Esophagus muscularis mucosa (tissue), 4 donors: ENCODE measurements around the gene RPS6KA5. TPM values are rescaled to one million over a fixed set of nuclear protein-coding genes. Genes with fewer than 3 reads are reported as not detected.

Experiments used
- DNase-seq: peaks from one replicate; pipeline ENCODE4 v3.0.0-alpha.2; 2017; ENCODE audit errors: extremely low spot score
- H3K27ac ChIP-seq, 4 donors: fragments of 200-600 bp; sonication (generic); replicated peaks in 1 of 4; 1 replicate in 3 of 4; 2 replicates in 1 of 4; pipeline ENCODE4 v1.5.1; 2016 to 2019; ENCODE audit warnings: mild to moderate bottlenecking in 1 of 4
- H3K27me3 ChIP-seq, 4 donors: fragments of 200-600 bp; sonication (generic); one replicate each; pipeline versions ENCODE4 v1.5.1 to v1.6.0; 2016 to 2019
- H3K36me3 ChIP-seq, 4 donors: fragments of 200-600 bp; sonication (generic); one replicate each; pipeline ENCODE4 v1.5.1; 2016 to 2019
- H3K4me1 ChIP-seq, 4 donors: fragments of 200-600 bp; sonication (generic); one replicate each; pipeline ENCODE4 v1.5.1; 2016 to 2019
- H3K4me3 ChIP-seq, 4 donors: fragments of 200-600 bp; sonication (generic); 1 replicate in 2 of 4; 2 replicates in 2 of 4; pipeline ENCODE4 v1.5.1; 2016 to 2019; ENCODE audit warnings: mild to moderate bottlenecking in 4 of 4, moderate library complexity in 1 of 4
- H3K9me3 ChIP-seq, 4 donors: fragments of 200-600 bp; sonication (generic); 1 replicate in 3 of 4; 2 replicates in 1 of 4; pipeline ENCODE4 v1.5.1; 2016 to 2019
- EP300 ChIP-seq: sonication (generic); formaldehyde crosslinking; IDR thresholded peaks from one replicate; pipeline ENCODE4 v1.6.1; 2017; ENCODE audit warnings: antibody characterized with exemption
- POLR2A ChIP-seq: fragments of 450-650 bp; IDR thresholded peaks from one replicate; pipeline ENCODE4 v1.6.1; 2017; ENCODE audit warnings: antibody characterized with exemption, moderate library complexity, mild to moderate bottlenecking, low read depth
- POLR2AphosphoS5 ChIP-seq, 2 donors: sonication (generic); formaldehyde crosslinking; IDR thresholded peaks; one replicate each; pipeline ENCODE4 v1.6.1; 2017; ENCODE audit warnings: antibody characterized with exemption in 2 of 2
- WGBS: methylation state at CpG from one replicate; pipeline ENCODE4 v1.1.5; 2018; 5-methylcytosine and 5-hydroxymethylcytosine counted together
- intact Hi-C: fragments of 100-400 bp; cut with DNase I; formaldehyde crosslinking; loops from one replicate; pipeline ENCODE4 v1.15.1; 2023
- total RNA-seq, 4 donors: library from RNA; depleted of rRNA; stranded (reverse); fragments of >200 nt; gene quantifications; one replicate each; pipeline versions ENCODE4 v1.1.0 to v1.2.1, GENCODE V29; 2016
- TF ChIP-seq, protein P1 (sequence below), 3 experiments: fragments of 200-600 bp in 2 of 3; fragments of 450-650 bp in 1 of 3; sonication (generic) in 2 of 3; IDR thresholded peaks; one replicate each; pipeline ENCODE4 v1.5.1; 2017 to 2019; ENCODE audit warnings: antibody characterized with exemption in 3 of 3, mild to moderate bottlenecking in 2 of 3, moderate library complexity in 1 of 3

RPS6KA5 gene
- total RNA-seq, 4 donors from 2014 or later, result 30.8 to 40.6 (median 35.0) TPM

GRCh38 chr14:91055016-91055415, 5.4 kb downstream of the RPS6KA5 start:
- intact Hi-C loops, result loop anchor here (5.0 kb wide), 2 partner anchors 43 to 153 kb away; no protein-coding TSS in a partner anchor
- peaks cover 0 to 44% (median 32%) of the 10 kb centered on the region in 4 donors for H3K4me1 ChIP-seq
- H3K9me3 ChIP-seq, result no peaks in the 10 kb centered on the region

GRCh38 chr14:91048676-91049075, 11.8 kb downstream of the RPS6KA5 start:
- Histone ChIP-seq H3K27ac (no peak overlapping the region), H3K4me1 (peaks cover 0 to 50% (median 44%) of the 10 kb centered on the region in 4 donors), H3K27me3 (no peaks in the 10 kb centered on the region), H3K4me3 (no peak overlapping the region), H3K36me3 (no peaks in the 10 kb centered on the region), H3K9me3 (no peaks in the 10 kb centered on the region)
- 100% methylated on average over 1 of the region's 1 CpG for WGBS
- TF ChIP-seq, protein P1, sequence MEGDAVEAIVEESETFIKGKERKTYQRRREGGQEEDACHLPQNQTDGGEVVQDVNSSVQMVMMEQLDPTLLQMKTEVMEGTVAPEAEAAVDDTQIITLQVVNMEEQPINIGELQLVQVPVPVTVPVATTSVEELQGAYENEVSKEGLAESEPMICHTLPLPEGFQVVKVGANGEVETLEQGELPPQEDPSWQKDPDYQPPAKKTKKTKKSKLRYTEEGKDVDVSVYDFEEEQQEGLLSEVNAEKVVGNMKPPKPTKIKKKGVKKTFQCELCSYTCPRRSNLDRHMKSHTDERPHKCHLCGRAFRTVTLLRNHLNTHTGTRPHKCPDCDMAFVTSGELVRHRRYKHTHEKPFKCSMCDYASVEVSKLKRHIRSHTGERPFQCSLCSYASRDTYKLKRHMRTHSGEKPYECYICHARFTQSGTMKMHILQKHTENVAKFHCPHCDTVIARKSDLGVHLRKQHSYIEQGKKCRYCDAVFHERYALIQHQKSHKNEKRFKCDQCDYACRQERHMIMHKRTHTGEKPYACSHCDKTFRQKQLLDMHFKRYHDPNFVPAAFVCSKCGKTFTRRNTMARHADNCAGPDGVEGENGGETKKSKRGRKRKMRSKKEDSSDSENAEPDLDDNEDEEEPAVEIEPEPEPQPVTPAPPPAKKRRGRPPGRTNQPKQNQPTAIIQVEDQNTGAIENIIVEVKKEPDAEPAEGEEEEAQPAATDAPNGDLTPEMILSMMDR (IDR thresholded peaks at IDR 0.05), result no peak
- TF ChIP-seq EP300 (no peak), POLR2AphosphoS5 (IDR thresholded peaks at IDR 0.05) (no peak), POLR2A (no peak)
- DNase-seq, result no peak
- intact Hi-C loops, result no loop called here

More at GRCh38 chr14:91055016-91055415, 5.4 kb downstream of the RPS6KA5 start:
- Histone ChIP-seq H3K27ac (peak overlapping the region in 2 of 4 donors; percentile 64), H3K36me3 (no peaks in the 10 kb centered on the region), H3K4me3 (no peak overlapping the region), H3K27me3 (no peaks in the 10 kb centered on the region)
- TF ChIP-seq, protein P1 (IDR thresholded peaks at IDR 0.05), result no peak
- no peak for TF ChIP-seq EP300
- TF ChIP-seq POLR2AphosphoS5 (IDR thresholded peaks at IDR 0.05), result no peak
- no peak for TF ChIP-seq POLR2A
- no peak for DNase-seq

DNA sequence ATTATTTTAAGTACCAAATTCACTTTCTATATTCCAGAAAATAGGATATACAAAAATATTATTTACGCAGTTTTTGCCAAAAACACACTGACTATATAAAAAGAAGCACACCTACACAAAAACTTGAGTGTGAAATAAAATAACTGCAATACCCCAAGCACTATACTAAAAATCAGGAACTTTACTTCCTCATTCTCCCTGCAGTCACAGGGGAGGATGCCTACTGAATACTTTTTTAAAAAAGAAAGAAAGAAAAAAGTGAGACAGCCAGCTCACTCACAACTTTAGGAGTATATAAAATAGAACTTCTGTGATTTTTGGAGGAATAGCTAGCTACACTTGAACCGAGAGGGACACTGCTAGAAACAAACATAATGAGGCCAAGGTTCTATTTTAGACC, 12.2 kb downstream of the RPS6KA5 start:
- Histone ChIP-seq H3K36me3 (no peaks in the 10 kb centered on the region), H3K27ac (no peak overlapping the region), H3K4me3 (no peak overlapping the region), H3K4me1 (peaks cover 0 to 54% (median 45%) of the 10 kb centered on the region in 4 donors), H3K27me3 (no peaks in the 10 kb centered on the region), H3K9me3 (no peaks in the 10 kb centered on the region)
- intact Hi-C loops, result no loop called here
- TF ChIP-seq EP300, result no peak
- no peak for TF ChIP-seq POLR2A
- DNase-seq, result no peak
- WGBS, result 74% methylated on average over 2 of the region's 2 CpGs

DNA sequence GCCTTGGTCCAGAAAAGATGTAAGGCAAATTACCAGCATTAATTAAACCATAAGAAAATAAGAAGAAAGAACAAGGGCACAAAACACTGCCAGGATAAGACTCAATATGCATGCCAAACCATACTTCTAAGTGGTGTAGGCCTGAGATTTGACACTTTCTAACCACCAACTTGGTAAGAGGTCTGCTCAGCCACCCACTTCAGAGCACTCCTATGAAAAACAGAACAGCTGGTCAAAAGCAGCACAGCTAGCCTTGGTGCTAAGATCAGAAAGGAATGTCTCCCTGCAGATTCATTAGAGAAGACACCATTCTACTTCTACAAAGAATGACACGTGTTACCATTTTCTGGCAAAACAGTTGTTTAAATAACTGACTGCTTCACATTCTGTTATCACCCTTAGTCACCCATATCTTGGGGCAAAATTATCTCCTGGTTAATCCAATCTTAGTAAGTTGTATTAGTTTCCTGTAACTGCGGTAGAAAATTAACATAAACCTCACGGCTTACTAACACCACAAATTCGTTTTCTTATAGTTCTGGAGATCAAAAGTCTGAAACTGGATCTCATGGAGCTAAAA, 13.2 kb downstream of the RPS6KA5 start:
- H3K4me1 ChIP-seq, result peaks cover 1 to 63% (median 52%) of the 10 kb centered on the region in 4 donors

GRCh38 chr14:91046488-91047072, 13.9 kb downstream of the RPS6KA5 start:
- intact Hi-C loops, result no loop called here
- 83% methylated on average over 7 of the region's 7 CpGs for WGBS
- peaks cover 5 to 70% (median 59%) of the 10 kb centered on the region in 4 donors for H3K4me1 ChIP-seq
- H3K9me3 ChIP-seq, result no peaks in the 10 kb centered on the region
- H3K27ac ChIP-seq, result no peak overlapping the region
- H3K36me3 ChIP-seq, result no peaks in the 10 kb centered on the region
- no peaks in the 10 kb centered on the region for H3K27me3 ChIP-seq
- TF ChIP-seq POLR2AphosphoS5 (IDR thresholded peaks at IDR 0.05) (no peak), POLR2A (no peak), EP300 (no peak)
- TF ChIP-seq, protein P1 (IDR thresholded peaks at IDR 0.05), result no peak
- no peak for DNase-seq
- H3K4me3 ChIP-seq, result no peak overlapping the region

More for the DNA sequence above, 13.2 kb downstream of the RPS6KA5 start:
- intact Hi-C loops, result no loop called here
- H3K9me3 ChIP-seq, result no peaks in the 10 kb centered on the region
- H3K27me3 ChIP-seq, result no peaks in the 10 kb centered on the region
- no peak overlapping the region for H3K4me3 ChIP-seq
- H3K36me3 ChIP-seq, result no peaks in the 10 kb centered on the region
- H3K27ac ChIP-seq, result peak overlapping the region in 1 of 4 donors; percentile 14
- 93% methylated on average over 4 of the region's 4 CpGs for WGBS
- DNase-seq, result no peak
- TF ChIP-seq POLR2A, result no peak
- TF ChIP-seq EP300, result no peak
- TF ChIP-seq, protein P1 (IDR thresholded peaks at IDR 0.05), result no peak
- TF ChIP-seq POLR2AphosphoS5 (IDR thresholded peaks at IDR 0.05), result no peak
